Measurements from ENCODE around the gene MDP1.

DNA sequence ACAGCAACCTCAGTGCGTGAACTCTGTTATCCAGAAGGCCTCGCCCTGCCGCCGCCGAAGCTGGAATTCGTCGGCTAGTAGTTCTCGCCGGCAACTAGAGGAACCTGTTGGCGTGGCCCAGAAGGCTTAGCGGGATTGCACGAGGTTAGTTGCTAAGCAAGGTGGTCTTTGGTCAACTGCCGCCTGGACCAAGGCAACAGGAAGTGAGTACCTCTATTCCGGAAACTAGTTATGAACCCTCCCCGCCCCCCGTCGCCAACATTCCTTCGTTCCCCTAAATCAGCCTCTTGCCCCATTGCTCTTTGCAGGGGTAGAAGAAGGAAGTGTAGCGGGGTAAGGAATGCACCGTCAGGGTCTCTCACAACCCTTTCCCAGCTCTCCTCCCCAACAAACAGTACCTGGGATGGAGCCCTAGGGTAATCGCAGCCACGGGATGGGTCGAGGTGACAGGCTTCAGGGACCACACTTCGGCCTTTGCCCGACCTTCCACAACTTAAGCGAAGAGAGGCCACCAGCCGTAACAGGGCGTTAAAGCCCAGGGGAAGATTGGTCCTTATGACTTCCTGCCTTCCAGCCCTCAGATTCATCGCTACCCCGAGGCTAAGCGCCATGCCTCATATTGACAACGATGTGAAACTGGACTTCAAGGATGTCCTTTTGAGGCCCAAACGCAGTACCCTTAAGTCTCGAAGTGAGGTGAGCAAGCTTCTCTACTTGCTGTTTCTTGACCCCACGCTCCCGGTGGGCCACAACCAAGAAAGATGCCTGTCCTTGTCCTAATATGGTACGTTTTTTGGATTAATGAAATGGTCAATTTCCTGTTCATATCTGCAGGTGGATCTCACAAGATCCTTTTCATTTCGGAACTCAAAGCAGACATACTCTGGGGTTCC, 17.0 kb upstream of the MDP1 start, which contains the start of gene GMPR2:
- TF ChIP-seq, protein P1, sequence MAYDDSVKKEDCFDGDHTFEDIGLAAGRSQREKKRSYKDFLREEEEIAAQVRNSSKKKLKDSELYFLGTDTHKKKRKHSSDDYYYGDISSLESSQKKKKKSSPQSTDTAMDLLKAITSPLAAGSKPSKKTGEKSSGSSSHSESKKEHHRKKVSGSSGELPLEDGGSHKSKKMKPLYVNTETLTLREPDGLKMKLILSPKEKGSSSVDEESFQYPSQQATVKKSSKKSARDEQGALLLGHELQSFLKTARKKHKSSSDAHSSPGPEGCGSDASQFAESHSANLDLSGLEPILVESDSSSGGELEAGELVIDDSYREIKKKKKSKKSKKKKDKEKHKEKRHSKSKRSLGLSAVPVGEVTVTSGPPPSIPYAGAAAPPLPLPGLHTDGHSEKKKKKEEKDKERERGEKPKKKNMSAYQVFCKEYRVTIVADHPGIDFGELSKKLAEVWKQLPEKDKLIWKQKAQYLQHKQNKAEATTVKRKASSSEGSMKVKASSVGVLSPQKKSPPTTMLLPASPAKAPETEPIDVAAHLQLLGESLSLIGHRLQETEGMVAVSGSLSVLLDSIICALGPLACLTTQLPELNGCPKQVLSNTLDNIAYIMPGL (CRISPR knock-in tag; IDR thresholded peaks at IDR 0.05; ENCODE audit: borderline replicate concordance), result no peak
- TF ChIP-seq, protein P2, sequence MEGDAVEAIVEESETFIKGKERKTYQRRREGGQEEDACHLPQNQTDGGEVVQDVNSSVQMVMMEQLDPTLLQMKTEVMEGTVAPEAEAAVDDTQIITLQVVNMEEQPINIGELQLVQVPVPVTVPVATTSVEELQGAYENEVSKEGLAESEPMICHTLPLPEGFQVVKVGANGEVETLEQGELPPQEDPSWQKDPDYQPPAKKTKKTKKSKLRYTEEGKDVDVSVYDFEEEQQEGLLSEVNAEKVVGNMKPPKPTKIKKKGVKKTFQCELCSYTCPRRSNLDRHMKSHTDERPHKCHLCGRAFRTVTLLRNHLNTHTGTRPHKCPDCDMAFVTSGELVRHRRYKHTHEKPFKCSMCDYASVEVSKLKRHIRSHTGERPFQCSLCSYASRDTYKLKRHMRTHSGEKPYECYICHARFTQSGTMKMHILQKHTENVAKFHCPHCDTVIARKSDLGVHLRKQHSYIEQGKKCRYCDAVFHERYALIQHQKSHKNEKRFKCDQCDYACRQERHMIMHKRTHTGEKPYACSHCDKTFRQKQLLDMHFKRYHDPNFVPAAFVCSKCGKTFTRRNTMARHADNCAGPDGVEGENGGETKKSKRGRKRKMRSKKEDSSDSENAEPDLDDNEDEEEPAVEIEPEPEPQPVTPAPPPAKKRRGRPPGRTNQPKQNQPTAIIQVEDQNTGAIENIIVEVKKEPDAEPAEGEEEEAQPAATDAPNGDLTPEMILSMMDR (IDR thresholded peaks at IDR 0.05), result no peak
- TF ChIP-seq ZSCAN20 (CRISPR knock-in tag; IDR thresholded peaks at IDR 0.05), result no peak
- TF ChIP-seq SMC3 (IDR thresholded peaks at IDR 0.05), result no peak
- peak; percentile 34; the same call in 1 of the 2 replicates for TF ChIP-seq PHF8 (IDR thresholded peaks at IDR 0.05; ENCODE audit: borderline replicate concordance, low read depth)
- peak; percentile 44 to 51; a peak in 3 of 5 replicates for TF ChIP-seq JUN (IDR thresholded peaks at IDR 0.05)
- TF ChIP-seq HDAC2 (IDR thresholded peaks at IDR 0.05), result no peak
- no peak for TF ChIP-seq RAD21 (conservative IDR thresholded peaks at IDR 0.05 in 1 of 2, IDR thresholded peaks at IDR 0.05 in 1 of 2)
- no peak for TF ChIP-seq FOSL2 (IDR thresholded peaks at IDR 0.05)
- TF ChIP-seq FOSL2 (CRISPR knock-in tag; IDR thresholded peaks at IDR 0.05), result no peak
- no peak for TF ChIP-seq POLR2AphosphoS2 (conservative IDR thresholded peaks at IDR 0.05; ENCODE audit: low read length)
- no peak for TF ChIP-seq RFX5 (IDR thresholded peaks at IDR 0.05)
